Measurements from ENCODE around the gene ARSJ. TPM values are rescaled to one million over a fixed set of nuclear protein-coding genes. Genes with fewer than 3 reads are reported as not detected.

The ARSJ gene
- total RNA-seq, 5 donors from 2014 or later (not counting 1 experiment from before 2014, with no cell fraction given) = 0.16 to 0.26 (median 0.20) TPM; not detected in 2

- Histone ChIP-seq H3K4me3 (ENCODE audit: control insufficient read depth in 1 of 2, extremely low read depth in 1 of 2, low read length in 1 of 2) (no peak overlapping the region), H3K27ac (ENCODE audit: low read length) (peak overlapping the region; percentile 17), H3K4me1 (ENCODE audit: control insufficient read depth in 1 of 2, extremely low read depth in 1 of 2, insufficient read depth in 2 of 2, low read length in 2 of 2) (peaks cover 29 to 50% of the 10 kb centered on the region in 2 experiments), H3K27me3 (replicated peaks in 1 of 2; ENCODE audit: control insufficient read depth in 2 of 2, extremely low read depth in 1 of 2, insufficient read depth in 2 of 2, low read length in 1 of 2) (no peaks in the 10 kb centered on the region), H3K36me3 (ENCODE audit: control insufficient read depth in 2 of 2, extremely low read depth in 1 of 2, insufficient read depth in 1 of 2, low read length in 1 of 2) (no peaks in the 10 kb centered on the region), H3K9me3 (no peaks in the 10 kb centered on the region)
- ChIA-PET CTCF (interaction anchor here in 1 of 2 donors (1.1 to 1.4 kb wide), 2 partner anchors 50 to 358 kb away, joined by 3 to 4 read pairs; no protein-coding TSS in a partner anchor), POLR2A (interaction anchor here in 1 of 2 donors (0.7 kb wide), 1 partner anchor 274 kb away, joined by 7 read pairs; no protein-coding TSS in a partner anchor)
- ATAC-seq (replicated peaks in 1 of 4) (no peak), DNase-seq (no peak)
- H3K36me3 Mint-ChIP-seq = no peaks in the 10 kb centered on the region
- WGBS (ENCODE audit: insufficient coverage) = no CpG with 5 or more reads among the region's 1 CpG
- peak overlapping the region in 1 of 3 donors; percentile 72 for H3K4me3 Mint-ChIP-seq
- no peaks in the 10 kb centered on the region for H3K27me3 Mint-ChIP-seq
- H3K27ac Mint-ChIP-seq = peak overlapping the region; percentile 73 to 93
- H3K4me1 Mint-ChIP-seq = peaks cover 57 to 63% (median 58%) of the 10 kb centered on the region in 3 donors
- H3K9me3 Mint-ChIP-seq = no peaks in the 10 kb centered on the region
These were observed 74.1 kb downstream of the ARSJ start for GRCh38 chr4:113905301-113905700.

DNA sequence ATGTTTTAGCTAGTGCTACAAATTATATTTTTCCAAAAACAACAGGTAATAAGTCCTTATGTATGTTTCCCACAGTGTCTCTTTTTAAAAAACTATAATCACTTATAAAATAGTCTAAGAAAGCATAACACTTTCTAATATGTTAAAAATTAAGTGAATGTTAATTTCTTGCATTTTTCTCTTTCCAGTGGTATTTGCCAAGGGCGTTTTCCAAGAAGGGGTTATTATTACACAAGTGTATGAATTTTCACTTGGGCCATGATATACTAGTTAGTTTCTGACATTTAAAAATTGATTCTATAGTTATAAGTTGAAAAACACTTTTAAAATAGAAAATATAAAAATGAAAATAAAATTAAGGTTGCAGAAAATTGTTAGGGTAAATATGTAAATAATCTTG, 74.6 kb downstream of the ARSJ start:
- no peak for DNase-seq
- ChIA-PET POLR2A (interaction anchor here (0.5 to 0.7 kb wide), 3 partner anchors 19 to 362 kb away, joined by 3 to 13 read pairs (median 7); no protein-coding TSS in a partner anchor), CTCF (interaction anchor here in 1 of 2 donors (1.1 kb wide), 1 partner anchor 357 kb away, joined by 3 read pairs; no protein-coding TSS in a partner anchor)
- H3K9me3 Mint-ChIP-seq = no peaks in the 10 kb centered on the region
- Histone ChIP-seq H3K36me3 (ENCODE audit: control insufficient read depth in 2 of 2, extremely low read depth in 1 of 2, insufficient read depth in 1 of 2, low read length in 1 of 2) (no peaks in the 10 kb centered on the region), H3K27ac (ENCODE audit: low read length) (no peak overlapping the region), H3K27me3 (replicated peaks in 1 of 2; ENCODE audit: control insufficient read depth in 2 of 2, extremely low read depth in 1 of 2, insufficient read depth in 2 of 2, low read length in 1 of 2) (no peaks in the 10 kb centered on the region), H3K4me3 (ENCODE audit: control insufficient read depth in 1 of 2, extremely low read depth in 1 of 2, low read length in 1 of 2) (no peak overlapping the region), H3K9me3 (no peaks in the 10 kb centered on the region), H3K4me1 (ENCODE audit: control insufficient read depth in 1 of 2, extremely low read depth in 1 of 2, insufficient read depth in 2 of 2, low read length in 2 of 2) (peaks cover 29 to 54% of the 10 kb centered on the region in 2 experiments)
- peaks cover 62 to 67% (median 63%) of the 10 kb centered on the region in 3 donors for H3K4me1 Mint-ChIP-seq
- no peaks in the 10 kb centered on the region for H3K27me3 Mint-ChIP-seq
- no peak overlapping the region for H3K4me3 Mint-ChIP-seq
- no peaks in the 10 kb centered on the region for H3K36me3 Mint-ChIP-seq
- ATAC-seq (replicated peaks in 1 of 4) = no peak
- peak overlapping the region in 1 of 2 donors; percentile 96 for H3K27ac Mint-ChIP-seq
- WGBS (ENCODE audit: insufficient coverage) = no CpG with 5 or more reads among the region's 1 CpG

DNA sequence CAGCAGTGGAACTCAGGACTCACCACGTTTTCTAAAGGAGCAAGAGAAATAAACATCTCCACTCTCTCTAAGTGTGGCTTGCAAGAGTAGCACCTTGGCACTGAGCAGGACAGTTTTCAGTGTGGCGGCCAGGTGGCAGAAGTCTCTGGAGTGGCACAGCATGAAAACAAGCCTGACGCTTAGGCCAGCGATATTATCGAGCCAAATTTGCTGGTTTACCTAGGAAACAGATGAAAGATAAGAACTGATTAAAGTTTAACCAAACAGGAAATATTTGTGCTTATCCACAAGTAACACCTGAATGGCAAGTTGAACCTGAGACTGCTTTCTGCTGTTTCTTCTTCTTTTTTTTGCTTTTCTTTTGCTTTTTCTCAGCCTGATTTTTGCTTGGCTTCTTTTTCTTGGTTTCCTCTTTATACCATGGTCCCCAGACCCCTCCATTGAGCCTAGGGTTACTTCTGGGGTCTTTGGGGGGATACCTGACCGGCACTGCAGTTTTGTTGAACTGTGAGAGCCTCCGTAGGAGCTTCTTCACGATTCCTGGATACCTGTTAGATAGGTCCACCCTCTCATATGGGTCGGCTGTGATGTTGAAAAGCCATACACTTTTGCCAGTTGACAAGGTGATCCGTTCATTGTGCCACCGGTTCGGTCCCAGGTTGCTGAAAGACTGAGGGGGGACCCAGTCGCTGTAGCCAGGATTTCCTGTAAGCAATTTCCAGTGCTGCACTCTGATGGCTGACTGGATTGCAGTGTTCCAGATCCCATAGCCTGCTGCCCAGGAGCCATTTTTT, 77.3 kb downstream of the ARSJ start:
- CTCF ChIA-PET = no interaction called here
- ATAC-seq (replicated peaks in 1 of 4) = peak; percentile 79 to 83 (median 80)
- H3K4me3 ChIP-seq (ENCODE audit: control insufficient read depth in 1 of 2, extremely low read depth in 1 of 2, low read length in 1 of 2) = peak overlapping the region; percentile 1 to 5

GRCh38 chr4:113899271-113900070, 80.0 kb downstream of the ARSJ start:
- peak overlapping the region; percentile 63 for H3K27ac ChIP-seq (ENCODE audit: low read length)
- H3K9me3 ChIP-seq = no peaks in the 10 kb centered on the region
- H3K27me3 ChIP-seq (replicated peaks in 1 of 2; ENCODE audit: control insufficient read depth in 2 of 2, extremely low read depth in 1 of 2, insufficient read depth in 2 of 2, low read length in 1 of 2) = no peaks in the 10 kb centered on the region
- Mint-ChIP-seq H3K9me3 (no peaks in the 10 kb centered on the region), H3K4me1 (peaks cover 62 to 68% (median 62%) of the 10 kb centered on the region in 3 donors), H3K27me3 (no peaks in the 10 kb centered on the region), H3K4me3 (peak overlapping the region in 2 of 3 donors; percentile 50 to 52), H3K27ac (peak overlapping the region; percentile 92 to 97), H3K36me3 (no peaks in the 10 kb centered on the region)
- H3K4me3 ChIP-seq (ENCODE audit: control insufficient read depth in 1 of 2, extremely low read depth in 1 of 2, low read length in 1 of 2) = peak overlapping the region in 1 of 2 donors; percentile 14
- peaks cover 30 to 57% of the 10 kb centered on the region in 2 experiments for H3K4me1 ChIP-seq (ENCODE audit: control insufficient read depth in 1 of 2, extremely low read depth in 1 of 2, insufficient read depth in 2 of 2, low read length in 2 of 2)
- DNase-seq (peak in 32 of 35 experiments; percentile 14 to 71 (median 41)), ATAC-seq (replicated peaks in 1 of 4) (peak; percentile 77 to 80 (median 80))
- ChIA-PET POLR2A (interaction anchor here in 1 of 2 donors (0.6 kb wide), 1 partner anchor 62 kb away, joined by 3 read pairs; no protein-coding TSS in a partner anchor), CTCF (interaction anchor here in 1 of 2 donors (0.8 kb wide), 1 partner anchor 264 kb away, joined by 3 read pairs; no protein-coding TSS in a partner anchor)
- H3K36me3 ChIP-seq (ENCODE audit: control insufficient read depth in 2 of 2, extremely low read depth in 1 of 2, insufficient read depth in 1 of 2, low read length in 1 of 2) = no peaks in the 10 kb centered on the region

More for the DNA sequence above, 77.3 kb downstream of the ARSJ start:
- peak; percentile 49 to 86 (median 70) for DNase-seq
- peak overlapping the region; percentile 73 for H3K27ac ChIP-seq (ENCODE audit: low read length)
- no peaks in the 10 kb centered on the region for H3K27me3 ChIP-seq (replicated peaks in 1 of 2; ENCODE audit: control insufficient read depth in 2 of 2, extremely low read depth in 1 of 2, insufficient read depth in 2 of 2, low read length in 1 of 2)
- H3K27ac Mint-ChIP-seq = peak overlapping the region; percentile 96 to 97
- no peaks in the 10 kb centered on the region for H3K9me3 ChIP-seq
- H3K36me3 Mint-ChIP-seq = no peaks in the 10 kb centered on the region
- H3K4me3 Mint-ChIP-seq = peak overlapping the region; percentile 28 to 72 (median 57)
- WGBS (ENCODE audit: insufficient coverage) = 50% methylated on average over 10 of the region's 13 CpGs
- no peaks in the 10 kb centered on the region for H3K9me3 Mint-ChIP-seq
- peaks cover 36 to 73% of the 10 kb centered on the region in 2 experiments for H3K4me1 ChIP-seq (ENCODE audit: control insufficient read depth in 1 of 2, extremely low read depth in 1 of 2, insufficient read depth in 2 of 2, low read length in 2 of 2)
- H3K27me3 Mint-ChIP-seq = no peaks in the 10 kb centered on the region
- no peaks in the 10 kb centered on the region for H3K36me3 ChIP-seq (ENCODE audit: control insufficient read depth in 2 of 2, extremely low read depth in 1 of 2, insufficient read depth in 1 of 2, low read length in 1 of 2)
- POLR2A ChIA-PET = interaction anchor here in 1 of 2 donors (0.7 kb wide), 1 partner anchor 17 kb away, joined by 3 read pairs; no protein-coding TSS in a partner anchor
- peaks cover 76 to 80% (median 78%) of the 10 kb centered on the region in 3 donors for H3K4me1 Mint-ChIP-seq

- H3K4me1 ChIP-seq (ENCODE audit: control insufficient read depth in 1 of 2, extremely low read depth in 1 of 2, insufficient read depth in 2 of 2, low read length in 2 of 2) = peaks cover 6 to 9% of the 10 kb centered on the region in 2 experiments
- H3K36me3 ChIP-seq (ENCODE audit: control insufficient read depth in 2 of 2, extremely low read depth in 1 of 2, insufficient read depth in 1 of 2, low read length in 1 of 2) = no peaks in the 10 kb centered on the region
- ATAC-seq (replicated peaks in 1 of 4) (no peak), DNase-seq (peak in 1 of 35 experiments; percentile 13)
- no peak overlapping the region for H3K4me3 Mint-ChIP-seq
- CTCF ChIA-PET = interaction anchor here in 1 of 2 donors (0.6 to 1.0 kb wide), 2 partner anchors 257 to 434 kb away, joined by 3 to 4 read pairs; no protein-coding TSS in a partner anchor
- no peak overlapping the region for H3K4me3 ChIP-seq (ENCODE audit: control insufficient read depth in 1 of 2, extremely low read depth in 1 of 2, low read length in 1 of 2)
- no peak overlapping the region for H3K27ac Mint-ChIP-seq
- H3K36me3 Mint-ChIP-seq = peaks cover 5% of the 10 kb centered on the region
- peaks cover 0 to 7% (median 0%) of the 10 kb centered on the region in 3 donors for H3K9me3 Mint-ChIP-seq
- H3K27ac ChIP-seq (ENCODE audit: low read length) = no peak overlapping the region
- no peaks in the 10 kb centered on the region for H3K27me3 ChIP-seq (replicated peaks in 1 of 2; ENCODE audit: control insufficient read depth in 2 of 2, extremely low read depth in 1 of 2, insufficient read depth in 2 of 2, low read length in 1 of 2)
- peaks cover 20 to 24% (median 20%) of the 10 kb centered on the region in 3 donors for H3K4me1 Mint-ChIP-seq
- H3K27me3 Mint-ChIP-seq = no peaks in the 10 kb centered on the region
- POLR2A ChIA-PET = no interaction called here
- no peaks in the 10 kb centered on the region for H3K9me3 ChIP-seq
These were observed 85.9 kb downstream of the ARSJ start for GRCh38 chr4:113893546-113893945.

DNA sequence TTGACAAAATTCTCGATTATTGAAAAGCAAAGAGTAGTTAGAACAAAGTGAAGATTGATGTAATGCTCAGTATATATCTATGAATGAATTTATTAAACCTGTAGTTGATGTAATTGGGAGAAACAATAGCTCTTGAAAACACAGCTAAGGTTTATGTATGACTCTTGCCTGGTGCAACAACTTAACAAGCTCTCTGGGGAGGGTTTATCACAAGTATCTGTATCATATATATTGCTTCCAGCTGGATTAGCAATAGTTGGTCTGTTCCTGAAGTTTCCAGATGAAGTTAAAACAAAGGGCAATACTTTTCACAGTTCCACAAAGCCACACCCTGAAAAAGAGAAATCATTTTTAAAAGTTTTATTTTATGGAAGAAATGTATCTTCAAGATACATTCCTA, 91.4 kb downstream of the ARSJ start:
- Histone ChIP-seq H3K4me3 (ENCODE audit: control insufficient read depth in 1 of 2, extremely low read depth in 1 of 2, low read length in 1 of 2) (no peak overlapping the region), H3K9me3 (no peaks in the 10 kb centered on the region), H3K27ac (ENCODE audit: low read length) (no peak overlapping the region), H3K27me3 (replicated peaks in 1 of 2; ENCODE audit: control insufficient read depth in 2 of 2, extremely low read depth in 1 of 2, insufficient read depth in 2 of 2, low read length in 1 of 2) (no peaks in the 10 kb centered on the region), H3K36me3 (ENCODE audit: control insufficient read depth in 2 of 2, extremely low read depth in 1 of 2, insufficient read depth in 1 of 2, low read length in 1 of 2) (no peaks in the 10 kb centered on the region), H3K4me1 (ENCODE audit: control insufficient read depth in 1 of 2, extremely low read depth in 1 of 2, insufficient read depth in 2 of 2, low read length in 2 of 2) (peaks cover 0 to 2% of the 10 kb centered on the region in 2 experiments)
- Mint-ChIP-seq H3K27ac (no peak overlapping the region), H3K27me3 (no peaks in the 10 kb centered on the region), H3K4me3 (no peak overlapping the region), H3K4me1 (peaks cover 6 to 9% (median 7%) of the 10 kb centered on the region in 3 donors), H3K9me3 (peaks cover 0 to 14% (median 0%) of the 10 kb centered on the region in 3 donors), H3K36me3 (peaks cover 13% of the 10 kb centered on the region)
- DNase-seq = no peak
- ATAC-seq (replicated peaks in 1 of 4) = no peak
- WGBS (ENCODE audit: insufficient coverage) = no CpG with 5 or more reads among the region's 1 CpG
- ChIA-PET POLR2A (interaction anchor here in 1 of 2 donors (0.5 kb wide), 1 partner anchor 14 kb away, joined by 3 read pairs; no protein-coding TSS in a partner anchor), CTCF (no interaction called here)

Data from T-cell (primary cell).